Kidney (tissue), 14 donors: ENCODE data around the gene TXNDC5. TPM values are rescaled to one million over a fixed set of nuclear protein-coding genes. Genes with fewer than 3 reads are reported as not detected.

ENCODE experiments used
- DNase-seq, 5 donors: peaks; one replicate each; pipeline ENCODE4 v3.0.0-alpha.2; 2013 to 2020
- FAIRE-seq: peaks from 2 replicates; lab custom pipeline; 2012; peaks lifted over from hg19 to GRCh38; lab: Jason Lieb, UNC
- H3K27ac ChIP-seq, 2 donors: one replicate each; pipeline ENCODE4 v1.7.0; 2013; ENCODE audit warnings: low read depth in 2 of 2, low read length in 2 of 2, inconsistent platforms in 1 of 2
- H3K27me3 ChIP-seq: one replicate; pipeline ENCODE4 v1.7.1; 2013; ENCODE audit warnings: low read length, inconsistent platforms; ENCODE audit not compliant: control insufficient read depth, insufficient read depth
- H3K36me3 ChIP-seq, 3 donors: one replicate each; pipeline versions ENCODE4 v1.7.0 to v1.7.1; 2013; ENCODE audit warnings: low read length in 3 of 3, control low read depth in 1 of 3, inconsistent platforms in 1 of 3; ENCODE audit not compliant: insufficient read depth in 3 of 3, control insufficient read depth in 2 of 3
- H3K4me1 ChIP-seq, 3 donors: one replicate each; pipeline versions ENCODE4 v1.7.0 to v1.7.1; 2013; ENCODE audit warnings: low read length in 3 of 3, inconsistent platforms in 1 of 3, low read depth in 1 of 3; ENCODE audit not compliant: control insufficient read depth in 2 of 3, insufficient read depth in 2 of 3
- H3K4me3 ChIP-seq, 3 donors: one replicate each; pipeline versions ENCODE4 v1.7.0 to v1.8.1; 2013; ENCODE audit warnings: low read length in 3 of 3, control low read depth in 1 of 3, inconsistent platforms in 1 of 3
- H3K9ac ChIP-seq, 3 donors: one replicate each; pipeline versions ENCODE4 v1.7.0 to v1.7.1; 2013; ENCODE audit warnings: low read length in 3 of 3, control low read depth in 1 of 3, inconsistent platforms in 1 of 3
- H3K9me3 ChIP-seq, 3 donors: one replicate each; pipeline versions ENCODE4 v1.7.0 to v1.7.1; 2013; ENCODE audit warnings: low read length in 3 of 3, control low read depth in 1 of 3, inconsistent platforms in 1 of 3; ENCODE audit not compliant: control insufficient read depth in 2 of 3, insufficient read depth in 1 of 3
- CTCF ChIP-seq: IDR thresholded peaks from 3 replicates; pipeline ENCODE4 v1.5.1; 2012; ENCODE audit warnings: mild to moderate bottlenecking, moderate library complexity, borderline replicate concordance; ENCODE audit not compliant: insufficient read depth; ENCODE audit errors: extremely low read depth
- intact Hi-C: fragments of 100-400 bp; cut with DNase I; formaldehyde crosslinking; loops from one replicate; pipeline ENCODE4 v1.11.1; 2022
- polyA plus RNA-seq: library from polyadenylated mRNA; stranded (reverse); fragments of 350-450 nt; fragmentation: Illumina TruSeq; extraction: RNeasy Lipid Tissue Mini Kit (QIAGEN cat#74804); gene quantifications from one replicate; pipeline ENCODE4 v1.2.3, GENCODE V29; 2014; ENCODE audit warnings: low read depth, low replicate concordance; ENCODE audit not compliant: insufficient read depth
- total RNA-seq: library from RNA; stranded (reverse); fragmentation: NEBNext Ultra II Directional; extraction: Animal tissue kit (Norgen Biotek cat#: 25700); gene quantifications from one replicate; pipeline ENCODE4 v1.2.1, GENCODE V29; 2021
- donor health status: control.
- donor health status: control.
- donor health status: control.
- donor health status: control.
- donor health status: control.
- donor health status: DM: yes; HTN: yes; CAD: no.
- donor health status: Normal renal cell carcinoma (clear cell type).

TXNDC5 gene
- total and polyA plus RNA-seq, 2 donors from 2014 or later, result 73.5 to 153 TPM

GRCh38 chr6:7888587-7889357 is 21.8 kb downstream of the TXNDC5 start:
- intact Hi-C loops, result no loop called here
- no peak for FAIRE-seq
- Histone ChIP-seq H3K9ac (no peak overlapping the region), H3K9me3 (no peaks in the 10 kb centered on the region), H3K4me3 (no peak overlapping the region), H3K36me3 (peaks cover 11 to 60% (median 52%) of the 10 kb centered on the region in 3 donors), H3K27ac (no peak overlapping the region), H3K27me3 (no peaks in the 10 kb centered on the region), H3K4me1 (no peaks in the 10 kb centered on the region)
- no peak for DNase-seq
- no peak for TF ChIP-seq CTCF

GRCh38 chr6:7887278-7887991 is 23.2 kb downstream of the TXNDC5 start:
- Histone ChIP-seq H3K27ac (no peak overlapping the region), H3K36me3 (peaks cover 13 to 65% (median 52%) of the 10 kb centered on the region in 3 donors), H3K9ac (no peak overlapping the region), H3K9me3 (no peaks in the 10 kb centered on the region), H3K4me3 (no peak overlapping the region), H3K4me1 (peaks cover 0 to 2% (median 0%) of the 10 kb centered on the region in 3 donors), H3K27me3 (no peaks in the 10 kb centered on the region)
- no peak for TF ChIP-seq CTCF
- no peak for DNase-seq
- intact Hi-C loops, result no loop called here
- FAIRE-seq, result no peak

- Histone ChIP-seq H3K4me3 (no peak overlapping the region), H3K36me3 (peaks cover 15 to 65% (median 57%) of the 10 kb centered on the region in 3 donors), H3K27me3 (no peaks in the 10 kb centered on the region), H3K27ac (no peak overlapping the region), H3K4me1 (peaks cover 0 to 2% (median 0%) of the 10 kb centered on the region in 3 donors), H3K9ac (no peak overlapping the region), H3K9me3 (no peaks in the 10 kb centered on the region)
- FAIRE-seq (no peak), DNase-seq (no peak)
- TF ChIP-seq CTCF, result no peak
- intact Hi-C loops, result no loop called here
Measured at GRCh38 chr6:7886132-7886531, 24.5 kb downstream of the TXNDC5 start.
